ENCODE results near the gene NME4. TPM values are rescaled to one million over a fixed set of nuclear protein-coding genes. Genes with fewer than 3 reads are reported as not detected.

The NME4 gene
- polyA plus RNA-seq, 1 of the 3 experiments (the other 2 are of a cell fraction), result 509 TPM

DNA sequence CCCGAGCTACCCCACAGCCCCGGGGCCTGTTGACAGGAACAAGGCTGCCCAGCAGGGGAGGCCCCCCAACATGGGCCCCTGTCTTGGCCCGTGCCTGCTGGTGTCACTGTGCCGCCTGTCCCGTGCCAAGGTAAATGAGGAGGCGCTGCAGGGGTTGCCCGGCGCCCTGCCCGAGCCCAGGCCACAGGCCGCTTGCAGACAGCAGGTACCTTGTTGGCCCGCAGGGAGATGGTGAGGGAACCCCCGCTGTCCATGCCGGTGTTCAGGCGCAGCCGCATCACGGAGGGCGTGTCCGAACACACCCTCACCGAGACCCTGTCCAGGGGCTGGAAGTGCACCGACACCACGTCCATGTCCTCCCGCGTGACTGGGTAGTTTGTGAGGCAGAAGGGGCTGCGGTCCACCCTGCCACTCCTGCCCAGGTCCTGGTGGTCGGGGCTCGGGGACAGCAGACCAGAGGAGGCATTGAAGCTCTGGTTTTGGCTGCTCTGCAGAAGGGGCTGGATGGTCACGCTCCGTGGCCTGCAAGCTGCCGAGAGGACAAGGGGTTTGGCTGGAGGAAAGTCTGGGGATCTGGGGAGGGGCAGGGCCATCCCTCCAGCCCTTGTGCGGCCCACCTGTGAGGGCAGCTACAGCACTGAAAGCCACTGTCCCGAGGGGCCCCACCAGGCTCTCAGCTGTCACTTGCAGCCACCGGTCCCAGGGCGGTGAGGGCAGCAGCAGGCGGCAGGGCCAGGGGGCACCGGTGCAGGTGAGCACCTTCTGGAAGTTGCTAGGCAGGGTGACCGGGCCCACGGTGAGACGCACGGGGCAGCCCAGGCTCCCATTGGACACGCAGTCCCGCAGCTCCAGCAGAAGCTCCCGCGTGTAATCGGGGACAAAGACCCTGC, 20.8 kb upstream of the NME4 start:
- Histone ChIP-seq H3K36me3 (replicated peaks in 1 of 2; ENCODE audit: control insufficient read depth in 1 of 2, insufficient read depth in 2 of 2, low read length in 1 of 2) (peaks cover 0 to 54% of the 10 kb centered on the region in 2 experiments), H3K9me2 (no peaks in the 10 kb centered on the region), H3K4me3 (ENCODE audit: low read depth in 2 of 2, low read length in 1 of 2) (no peak overlapping the region), H4K20me1 (ENCODE audit: insufficient read depth) (peaks cover 17% of the 10 kb centered on the region), H3F3A (replicated peaks; ENCODE audit: insufficient read depth) (peaks cover under 1% of the 10 kb centered on the region), H3K9ac (no peak overlapping the region), H3K4me1 (ENCODE audit: control insufficient read depth in 1 of 2, insufficient read depth in 2 of 2, low read depth in 1 of 2, low read length in 1 of 2) (peaks cover 5 to 20% of the 10 kb centered on the region in 2 experiments; a peak in 2 of 4 replicates), H2AFZ (ENCODE audit: low read depth) (no peak overlapping the region), H3K27me3 (ENCODE audit: insufficient read depth) (no peaks in the 10 kb centered on the region), H3K9me3 (no peaks in the 10 kb centered on the region), H3K27ac (ENCODE audit: low read depth in 2 of 2, low read length in 1 of 2) (no peak overlapping the region), H3K4me2 (no peak overlapping the region), H3K79me2 (ENCODE audit: insufficient read depth) (peaks cover 27% of the 10 kb centered on the region)
- 95% methylated on average over 7 of the region's 44 CpGs for WGBS (ENCODE audit: low lambda C conversion rate)
- TF ChIP-seq, protein P1, sequence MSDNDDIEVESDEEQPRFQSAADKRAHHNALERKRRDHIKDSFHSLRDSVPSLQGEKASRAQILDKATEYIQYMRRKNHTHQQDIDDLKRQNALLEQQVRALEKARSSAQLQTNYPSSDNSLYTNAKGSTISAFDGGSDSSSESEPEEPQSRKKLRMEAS (IDR thresholded peaks at IDR 0.05; ENCODE audit: low read depth), result no peak
- TF ChIP-seq SMC3 (IDR thresholded peaks at IDR 0.05; ENCODE audit: low read depth, low read length) (no peak), TAF1 (IDR thresholded peaks at IDR 0.05; ENCODE audit: borderline replicate concordance, low read depth, low read length) (no peak), ELF1 (IDR thresholded peaks at IDR 0.05) (no peak), NFIC (IDR thresholded peaks at IDR 0.05; ENCODE audit: borderline replicate concordance) (no peak), NRF1 (IDR thresholded peaks at IDR 0.05; ENCODE audit: low read depth, low read length) (no peak), MEF2A (IDR thresholded peaks at IDR 0.05; ENCODE audit: borderline replicate concordance, low read depth) (no peak), TCF12 (IDR thresholded peaks at IDR 0.05) (no peak), FOXJ3 (CRISPR knock-in tag; IDR thresholded peaks at IDR 0.05) (no peak), TEAD4 (IDR thresholded peaks at IDR 0.05; ENCODE audit: borderline replicate concordance, insufficient read depth) (no peak), MXI1 (IDR thresholded peaks at IDR 0.05; ENCODE audit: low read depth, low read length) (no peak), GATA2 (CRISPR knock-in tag; IDR thresholded peaks at IDR 0.05) (no peak), EZH2phosphoT487 (IDR thresholded peaks at IDR 0.05; ENCODE audit: borderline replicate concordance, low read depth) (no peak)
- TF ChIP-seq, protein P2, sequence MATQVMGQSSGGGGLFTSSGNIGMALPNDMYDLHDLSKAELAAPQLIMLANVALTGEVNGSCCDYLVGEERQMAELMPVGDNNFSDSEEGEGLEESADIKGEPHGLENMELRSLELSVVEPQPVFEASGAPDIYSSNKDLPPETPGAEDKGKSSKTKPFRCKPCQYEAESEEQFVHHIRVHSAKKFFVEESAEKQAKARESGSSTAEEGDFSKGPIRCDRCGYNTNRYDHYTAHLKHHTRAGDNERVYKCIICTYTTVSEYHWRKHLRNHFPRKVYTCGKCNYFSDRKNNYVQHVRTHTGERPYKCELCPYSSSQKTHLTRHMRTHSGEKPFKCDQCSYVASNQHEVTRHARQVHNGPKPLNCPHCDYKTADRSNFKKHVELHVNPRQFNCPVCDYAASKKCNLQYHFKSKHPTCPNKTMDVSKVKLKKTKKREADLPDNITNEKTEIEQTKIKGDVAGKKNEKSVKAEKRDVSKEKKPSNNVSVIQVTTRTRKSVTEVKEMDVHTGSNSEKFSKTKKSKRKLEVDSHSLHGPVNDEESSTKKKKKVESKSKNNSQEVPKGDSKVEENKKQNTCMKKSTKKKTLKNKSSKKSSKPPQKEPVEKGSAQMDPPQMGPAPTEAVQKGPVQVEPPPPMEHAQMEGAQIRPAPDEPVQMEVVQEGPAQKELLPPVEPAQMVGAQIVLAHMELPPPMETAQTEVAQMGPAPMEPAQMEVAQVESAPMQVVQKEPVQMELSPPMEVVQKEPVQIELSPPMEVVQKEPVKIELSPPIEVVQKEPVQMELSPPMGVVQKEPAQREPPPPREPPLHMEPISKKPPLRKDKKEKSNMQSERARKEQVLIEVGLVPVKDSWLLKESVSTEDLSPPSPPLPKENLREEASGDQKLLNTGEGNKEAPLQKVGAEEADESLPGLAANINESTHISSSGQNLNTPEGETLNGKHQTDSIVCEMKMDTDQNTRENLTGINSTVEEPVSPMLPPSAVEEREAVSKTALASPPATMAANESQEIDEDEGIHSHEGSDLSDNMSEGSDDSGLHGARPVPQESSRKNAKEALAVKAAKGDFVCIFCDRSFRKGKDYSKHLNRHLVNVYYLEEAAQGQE (IDR thresholded peaks at IDR 0.05; ENCODE audit: low read depth, low read length), result no peak
- TF ChIP-seq, protein P3, sequence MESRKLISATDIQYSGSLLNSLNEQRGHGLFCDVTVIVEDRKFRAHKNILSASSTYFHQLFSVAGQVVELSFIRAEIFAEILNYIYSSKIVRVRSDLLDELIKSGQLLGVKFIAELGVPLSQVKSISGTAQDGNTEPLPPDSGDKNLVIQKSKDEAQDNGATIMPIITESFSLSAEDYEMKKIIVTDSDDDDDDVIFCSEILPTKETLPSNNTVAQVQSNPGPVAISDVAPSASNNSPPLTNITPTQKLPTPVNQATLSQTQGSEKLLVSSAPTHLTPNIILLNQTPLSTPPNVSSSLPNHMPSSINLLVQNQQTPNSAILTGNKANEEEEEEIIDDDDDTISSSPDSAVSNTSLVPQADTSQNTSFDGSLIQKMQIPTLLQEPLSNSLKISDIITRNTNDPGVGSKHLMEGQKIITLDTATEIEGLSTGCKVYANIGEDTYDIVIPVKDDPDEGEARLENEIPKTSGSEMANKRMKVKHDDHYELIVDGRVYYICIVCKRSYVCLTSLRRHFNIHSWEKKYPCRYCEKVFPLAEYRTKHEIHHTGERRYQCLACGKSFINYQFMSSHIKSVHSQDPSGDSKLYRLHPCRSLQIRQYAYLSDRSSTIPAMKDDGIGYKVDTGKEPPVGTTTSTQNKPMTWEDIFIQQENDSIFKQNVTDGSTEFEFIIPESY (IDR thresholded peaks at IDR 0.05; ENCODE audit: borderline replicate concordance, low read depth), result no peak
- TF ChIP-seq, protein P4, sequence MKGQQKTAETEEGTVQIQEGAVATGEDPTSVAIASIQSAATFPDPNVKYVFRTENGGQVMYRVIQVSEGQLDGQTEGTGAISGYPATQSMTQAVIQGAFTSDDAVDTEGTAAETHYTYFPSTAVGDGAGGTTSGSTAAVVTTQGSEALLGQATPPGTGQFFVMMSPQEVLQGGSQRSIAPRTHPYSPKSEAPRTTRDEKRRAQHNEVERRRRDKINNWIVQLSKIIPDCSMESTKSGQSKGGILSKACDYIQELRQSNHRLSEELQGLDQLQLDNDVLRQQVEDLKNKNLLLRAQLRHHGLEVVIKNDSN (IDR thresholded peaks at IDR 0.05; ENCODE audit: borderline replicate concordance, low read depth), result no peak
- POLR2A ChIA-PET, result no interaction called here
- CTCF ChIA-PET, result interaction anchor here (1.7 kb wide), 1 partner anchor 14 kb away, joined by 9 read pairs; no protein-coding TSS in a partner anchor
- DNase-seq, result no peak
